ENCODE results near the gene GATM. TPM values are rescaled to one million over a fixed set of nuclear protein-coding genes. Genes with fewer than 3 reads are reported as not detected.

The GATM gene
- total RNA-seq, 1 donor from 2014 or later = 21.4 TPM

DNA sequence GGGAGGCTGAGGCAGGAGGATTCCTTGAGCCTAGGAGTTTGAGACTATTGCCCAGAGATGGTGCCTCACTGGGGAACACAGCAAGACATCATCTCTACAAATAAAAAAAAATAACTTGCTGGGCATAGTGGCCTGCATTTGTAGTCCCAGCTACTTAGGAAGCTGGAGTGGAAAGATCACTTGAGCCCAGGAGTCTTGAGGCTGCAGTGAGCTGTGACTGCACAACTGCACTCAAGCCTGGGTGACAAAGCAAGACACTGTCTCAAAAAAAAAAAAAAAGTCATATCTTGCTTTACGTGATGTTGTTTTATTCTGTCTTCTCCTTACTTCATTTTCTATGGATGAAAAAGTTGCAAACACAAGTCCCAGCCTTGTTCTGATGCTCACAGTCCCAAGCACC is 14.1 kb downstream of the GATM start:
- Histone ChIP-seq H3K27ac (no peak overlapping the region), H3K36me3 (no peaks in the 10 kb centered on the region), H3K4me3 (no peak overlapping the region), H2AFZ (replicated peaks) (no peak overlapping the region), H3K4me1 (no peaks in the 10 kb centered on the region), H3F3A (ENCODE audit: low read depth) (no peaks in the 10 kb centered on the region), H3K9me3 (ENCODE audit: low read depth) (no peaks in the 10 kb centered on the region), H3K79me2 (ENCODE audit: low read depth) (no peaks in the 10 kb centered on the region), H3K4me2 (no peak overlapping the region), H4K20me1 (ENCODE audit: low read depth) (no peaks in the 10 kb centered on the region), H3K27me3 (no peaks in the 10 kb centered on the region), H3K9ac (no peak overlapping the region)
- H3K27ac Mint-ChIP-seq = no peak overlapping the region
- H3K9me3 Mint-ChIP-seq = no peaks in the 10 kb centered on the region
- H3K4me1 Mint-ChIP-seq = no peaks in the 10 kb centered on the region
- no peak overlapping the region for H3K4me3 Mint-ChIP-seq
- H3K36me3 Mint-ChIP-seq = peaks cover 5% of the 10 kb centered on the region
- no peaks in the 10 kb centered on the region for H3K27me3 Mint-ChIP-seq (ENCODE audit: insufficient read depth, low read depth)
- TF ChIP-seq EZH2 (IDR thresholded peaks at IDR 0.05) (no peak), EZH2phosphoT487 (IDR thresholded peaks at IDR 0.05) (no peak)
- TF ChIP-seq, protein P1, sequence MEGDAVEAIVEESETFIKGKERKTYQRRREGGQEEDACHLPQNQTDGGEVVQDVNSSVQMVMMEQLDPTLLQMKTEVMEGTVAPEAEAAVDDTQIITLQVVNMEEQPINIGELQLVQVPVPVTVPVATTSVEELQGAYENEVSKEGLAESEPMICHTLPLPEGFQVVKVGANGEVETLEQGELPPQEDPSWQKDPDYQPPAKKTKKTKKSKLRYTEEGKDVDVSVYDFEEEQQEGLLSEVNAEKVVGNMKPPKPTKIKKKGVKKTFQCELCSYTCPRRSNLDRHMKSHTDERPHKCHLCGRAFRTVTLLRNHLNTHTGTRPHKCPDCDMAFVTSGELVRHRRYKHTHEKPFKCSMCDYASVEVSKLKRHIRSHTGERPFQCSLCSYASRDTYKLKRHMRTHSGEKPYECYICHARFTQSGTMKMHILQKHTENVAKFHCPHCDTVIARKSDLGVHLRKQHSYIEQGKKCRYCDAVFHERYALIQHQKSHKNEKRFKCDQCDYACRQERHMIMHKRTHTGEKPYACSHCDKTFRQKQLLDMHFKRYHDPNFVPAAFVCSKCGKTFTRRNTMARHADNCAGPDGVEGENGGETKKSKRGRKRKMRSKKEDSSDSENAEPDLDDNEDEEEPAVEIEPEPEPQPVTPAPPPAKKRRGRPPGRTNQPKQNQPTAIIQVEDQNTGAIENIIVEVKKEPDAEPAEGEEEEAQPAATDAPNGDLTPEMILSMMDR (IDR thresholded peaks at IDR 0.05) = no peak
- no peak for DNase-seq (ENCODE audit: low spot score)

DNA sequence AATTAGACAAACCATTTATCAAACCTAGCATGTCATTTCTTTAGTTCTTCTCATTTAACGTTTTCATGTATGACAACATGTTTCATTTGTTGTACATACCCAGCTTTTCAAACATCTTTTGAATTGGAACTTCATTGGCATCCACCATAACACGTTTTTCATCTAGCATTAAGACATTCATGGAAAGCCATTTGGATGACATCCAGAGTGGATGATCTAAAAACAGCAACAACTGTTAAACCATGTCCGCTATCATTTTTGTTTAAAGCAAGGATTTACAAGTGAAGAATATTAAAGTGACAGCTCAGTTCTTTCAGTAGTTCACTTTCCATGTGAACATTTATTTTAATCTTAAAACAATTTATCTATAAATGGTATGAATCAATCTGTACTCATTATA is 14.5 kb downstream of the GATM start:
- no peaks in the 10 kb centered on the region for H4K20me1 ChIP-seq (ENCODE audit: low read depth)
- TF ChIP-seq EZH2phosphoT487 (IDR thresholded peaks at IDR 0.05) (no peak), EZH2 (IDR thresholded peaks at IDR 0.05) (no peak)
- TF ChIP-seq, protein P1 (IDR thresholded peaks at IDR 0.05) = no peak
- Mint-ChIP-seq H3K36me3 (peaks cover 5% of the 10 kb centered on the region), H3K9me3 (no peaks in the 10 kb centered on the region), H3K4me3 (no peak overlapping the region), H3K27ac (no peak overlapping the region), H3K4me1 (no peaks in the 10 kb centered on the region), H3K27me3 (ENCODE audit: insufficient read depth, low read depth) (no peaks in the 10 kb centered on the region)
- no peaks in the 10 kb centered on the region for H3F3A ChIP-seq (ENCODE audit: low read depth)
- no peaks in the 10 kb centered on the region for H3K27me3 ChIP-seq
- H3K9ac ChIP-seq = no peak overlapping the region
- no peak overlapping the region for H3K4me2 ChIP-seq
- no peaks in the 10 kb centered on the region for H3K9me3 ChIP-seq (ENCODE audit: low read depth)
- no peaks in the 10 kb centered on the region for H3K4me1 ChIP-seq
- DNase-seq (ENCODE audit: low spot score) = no peak
- H3K4me3 ChIP-seq = no peak overlapping the region
- H3K27ac ChIP-seq = no peak overlapping the region
- no peaks in the 10 kb centered on the region for H3K36me3 ChIP-seq
- no peaks in the 10 kb centered on the region for H3K79me2 ChIP-seq (ENCODE audit: low read depth)
- H2AFZ ChIP-seq (replicated peaks) = no peak overlapping the region

DNA sequence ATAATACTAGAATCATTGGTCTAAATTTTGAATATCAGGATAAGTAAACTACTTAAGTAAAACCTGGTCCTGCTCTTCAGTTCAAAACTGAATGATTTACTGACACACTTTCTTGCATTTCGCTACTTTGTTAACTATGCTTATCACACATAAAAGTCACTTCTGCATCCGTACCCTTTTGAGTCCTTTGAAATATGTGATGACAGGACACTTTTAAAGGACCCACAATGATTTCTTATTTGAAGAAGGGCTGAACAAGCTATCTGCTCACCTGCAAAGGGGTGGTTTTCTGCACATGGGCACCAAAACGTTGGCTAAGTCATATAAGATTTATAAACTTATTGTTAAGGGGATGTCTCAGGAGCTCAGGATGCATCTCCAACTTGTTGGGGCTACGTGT is 15.0 kb downstream of the GATM start:
- H3K4me2 ChIP-seq = no peak overlapping the region

More for the DNA sequence above, 15.0 kb downstream of the GATM start:
- Histone ChIP-seq H3K79me2 (ENCODE audit: low read depth) (no peaks in the 10 kb centered on the region), H3K9ac (no peak overlapping the region), H3K4me3 (no peak overlapping the region), H3K27me3 (no peaks in the 10 kb centered on the region), H3F3A (ENCODE audit: low read depth) (no peaks in the 10 kb centered on the region), H3K4me1 (no peaks in the 10 kb centered on the region), H2AFZ (replicated peaks) (no peak overlapping the region), H3K9me3 (ENCODE audit: low read depth) (no peaks in the 10 kb centered on the region), H3K36me3 (no peaks in the 10 kb centered on the region), H4K20me1 (ENCODE audit: low read depth) (no peaks in the 10 kb centered on the region), H3K27ac (no peak overlapping the region)
- Mint-ChIP-seq H3K4me3 (no peak overlapping the region), H3K9me3 (no peaks in the 10 kb centered on the region), H3K27me3 (ENCODE audit: insufficient read depth, low read depth) (no peaks in the 10 kb centered on the region), H3K4me1 (no peaks in the 10 kb centered on the region), H3K36me3 (peaks cover 5% of the 10 kb centered on the region), H3K27ac (no peak overlapping the region)
- no peak for DNase-seq (ENCODE audit: low spot score)
- TF ChIP-seq EZH2phosphoT487 (IDR thresholded peaks at IDR 0.05) = no peak
- TF ChIP-seq, protein P1 (IDR thresholded peaks at IDR 0.05) = no peak
- TF ChIP-seq EZH2 (IDR thresholded peaks at IDR 0.05) = no peak
